Superior temporal gyrus (tissue), 1 donor: ENCODE measurements around the gene CST6.
"Not testable (repeated sequence)": the region's sequence is repeated elsewhere in the genome, so short reads cannot be mapped to it uniquely, and the experiment has no call there.

Experiments used
- DNase-seq: peaks from one replicate; pipeline ENCODE4 v3.0.0-alpha.2; 2016; ENCODE audit errors: extremely low spot score

CST6 gene

DNA sequence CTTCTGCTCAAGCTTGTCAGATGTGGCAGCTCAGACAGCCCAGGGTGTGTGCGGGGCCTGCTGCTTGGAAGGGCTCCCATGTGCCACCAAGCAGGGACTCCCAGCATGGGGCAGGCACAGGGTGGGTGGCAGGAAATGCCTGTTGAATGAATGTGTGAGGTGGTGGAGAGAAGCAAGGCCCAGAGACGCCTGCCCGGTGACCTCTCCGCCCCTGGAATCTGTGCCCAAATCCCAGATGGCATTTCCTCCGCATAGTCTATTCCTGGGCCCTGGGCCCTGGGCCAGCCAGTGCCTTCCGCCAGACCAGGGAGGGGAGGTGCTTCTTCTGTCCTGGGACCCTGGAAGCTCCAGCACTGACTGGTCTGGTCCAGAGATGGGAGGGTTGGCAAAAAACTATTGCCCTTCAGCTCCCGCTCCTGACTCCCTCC lies 3.7 kb downstream of the CST6 start:
- no peak for DNase-seq

DNA sequence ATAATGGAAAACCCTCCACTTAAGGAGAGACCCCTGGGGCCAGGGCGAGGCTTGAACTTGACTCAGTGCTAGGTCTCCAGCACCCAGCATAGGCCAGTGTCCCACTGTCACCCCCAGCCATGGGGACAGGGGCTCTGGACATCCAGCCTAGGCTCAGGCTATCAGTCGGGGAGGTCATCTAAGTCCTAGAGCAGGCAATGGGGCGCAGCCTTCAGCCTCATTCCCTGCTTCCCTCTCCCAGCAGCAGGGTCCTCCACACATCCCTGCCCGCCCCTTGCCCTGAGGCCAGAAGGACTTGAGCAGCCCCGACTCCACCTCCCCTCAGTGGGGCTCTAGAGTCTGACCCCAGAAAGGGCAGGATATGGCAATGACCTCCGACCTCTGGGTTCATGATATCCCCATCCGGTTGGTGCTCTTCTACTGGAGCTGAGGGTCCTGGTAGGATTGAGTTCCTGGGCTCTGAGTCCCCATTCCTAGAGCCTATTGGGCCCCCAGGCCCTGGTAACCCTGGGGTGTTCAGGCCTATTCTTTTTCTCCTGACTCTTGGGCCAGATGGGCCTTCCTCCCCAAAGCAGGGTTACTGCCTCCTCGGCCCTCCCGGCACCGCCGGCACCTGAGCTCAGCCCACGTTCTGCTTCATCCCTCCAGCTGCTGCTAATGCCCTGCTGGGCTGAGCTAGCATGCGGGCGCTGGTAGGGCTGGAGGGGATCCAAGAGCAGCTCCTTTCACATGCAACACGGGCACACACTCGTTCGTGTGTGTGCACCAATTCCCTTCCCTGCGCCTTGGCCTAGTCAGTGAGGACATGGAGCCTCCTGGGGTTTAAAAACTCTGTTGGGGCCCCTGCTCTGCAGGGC lies 4.4 kb downstream of the CST6 start:
- no peak for DNase-seq

DNA sequence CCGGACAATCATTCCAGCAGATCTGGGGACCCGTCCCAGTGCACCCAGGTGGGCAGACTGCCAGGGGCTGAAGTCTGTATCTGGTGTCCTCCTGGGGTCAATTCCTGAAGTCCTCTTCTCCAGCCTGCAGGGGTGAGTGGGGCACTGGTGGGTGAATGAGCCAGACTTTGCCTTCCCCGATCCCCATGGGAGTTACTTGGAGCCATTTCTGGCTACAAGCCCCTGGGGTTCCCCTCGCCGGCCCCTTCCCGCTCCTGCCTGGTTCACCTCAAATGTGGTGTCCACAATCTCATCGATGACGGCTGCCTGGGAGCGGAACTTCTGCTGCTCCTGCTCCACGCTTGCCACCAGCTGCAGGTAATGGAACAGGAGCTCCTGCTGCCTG lies 5.0 kb downstream of the CST6 start:
- no peak for DNase-seq

DNA sequence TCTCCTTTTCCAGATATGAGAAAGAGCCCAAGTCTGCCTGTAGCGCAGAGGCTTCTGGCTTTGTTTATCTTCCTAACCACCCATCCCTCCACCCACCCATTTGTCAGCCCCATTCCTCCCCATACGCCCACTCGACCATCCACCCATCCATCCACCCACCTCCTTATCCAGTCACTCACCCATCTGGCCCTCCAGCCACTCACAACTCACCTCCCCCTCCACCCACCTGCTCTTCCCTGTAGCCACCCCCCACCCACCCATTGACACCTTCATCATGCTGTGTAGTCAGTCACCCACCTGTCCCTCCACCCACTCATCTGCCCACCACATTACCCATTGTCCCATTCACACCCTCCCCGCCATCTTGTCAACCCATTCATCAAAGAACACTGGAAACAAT lies 5.5 kb downstream of the CST6 start:
- no peak for DNase-seq

- no peak for DNase-seq
Observed at GRCh38 chr11:66020212-66020611, 8.4 kb downstream of the CST6 start.

- DNase-seq, result no peak
Observed at GRCh38 chr11:66020618-66021357, 9.0 kb downstream of the CST6 start.

DNA sequence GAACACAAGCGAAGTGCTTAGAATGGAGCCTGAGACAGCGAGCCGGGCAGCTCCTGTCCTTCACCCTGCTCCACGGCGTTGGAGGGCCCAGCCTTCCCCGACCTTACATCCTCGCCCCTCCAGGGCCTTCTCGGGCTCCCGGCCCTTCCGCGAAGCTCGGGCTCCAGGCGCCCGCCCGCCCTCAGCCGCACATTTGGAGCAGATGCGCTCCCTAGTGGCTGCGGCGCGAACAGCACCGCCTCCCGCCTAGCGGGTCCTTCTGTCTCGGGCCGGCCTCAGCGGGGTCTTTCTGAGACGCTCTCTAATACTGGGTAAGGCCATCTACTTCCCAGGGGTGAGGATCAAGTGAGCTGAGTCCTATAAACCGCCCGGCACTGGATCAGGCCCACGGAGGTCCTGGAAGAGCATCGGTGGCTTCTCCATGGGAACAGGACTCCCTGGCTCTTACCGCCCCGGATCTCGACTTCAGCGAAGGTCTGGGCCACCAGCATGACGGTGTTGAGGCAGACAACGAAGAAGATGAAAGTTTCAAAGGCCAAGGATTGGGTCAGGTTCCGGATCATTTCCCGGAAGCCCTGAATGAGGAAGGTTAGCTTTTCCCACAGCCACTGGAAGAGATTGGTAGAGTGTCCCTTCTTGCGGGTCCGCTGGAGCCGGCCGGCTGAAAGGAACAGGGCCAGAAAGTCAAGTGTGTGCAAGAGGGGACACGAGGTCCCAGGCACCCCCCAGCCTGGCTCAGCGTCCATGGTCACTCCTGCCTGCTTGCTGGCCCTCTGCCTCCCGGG lies 10.8 kb downstream of the CST6 start:
- DNase-seq, result peak; percentile 67

DNA sequence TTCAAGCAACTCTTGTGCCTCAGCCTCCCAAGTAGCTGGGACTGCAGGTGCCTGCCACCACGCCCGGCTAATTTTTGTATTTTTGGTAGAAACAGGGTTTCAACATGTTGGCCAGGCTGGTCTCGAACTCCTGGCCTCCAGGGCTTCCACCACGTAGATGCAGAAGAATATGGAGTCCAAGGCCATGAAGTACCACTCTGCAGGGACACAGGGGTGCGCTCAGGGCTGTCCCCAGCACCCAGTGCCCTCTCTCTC lies 11.3 kb downstream of the CST6 start:
- not testable (repeated sequence) for DNase-seq

DNA sequence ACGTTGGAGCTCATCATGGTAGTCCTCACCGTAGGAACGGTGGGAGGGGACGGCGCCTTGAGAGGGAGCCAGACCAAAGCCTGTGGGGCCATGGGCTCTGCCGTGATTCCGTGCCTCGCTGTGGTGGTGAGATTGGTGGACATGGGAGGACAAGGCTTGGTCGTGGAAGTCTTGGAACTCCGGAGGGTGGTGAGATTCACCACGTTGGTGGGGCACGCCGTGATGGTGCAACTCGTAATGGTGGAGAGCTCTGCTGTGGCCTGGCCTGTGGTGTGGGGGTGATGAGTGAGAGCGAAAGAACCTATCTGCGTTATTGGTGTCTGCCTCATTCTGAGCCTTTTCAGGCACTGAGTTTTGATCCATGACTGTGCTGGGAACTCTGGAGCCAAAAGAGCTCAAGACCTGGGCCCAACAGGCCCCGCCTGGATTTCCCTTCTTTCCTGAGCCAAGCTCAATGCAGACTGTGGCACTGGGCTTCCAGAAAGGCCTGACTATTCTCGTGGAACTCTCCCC lies 14.3 kb downstream of the CST6 start, which contains the start of gene CATSPER1:
Gene CATSPER1 (minus strand): TSS at position 463 of the 513 bp plus-strand sequence. CDS start 100 bp downstream, at position 363.
- DNase-seq, result no peak

- no peak for DNase-seq
Observed at GRCh38 chr11:66032957-66033735, 21.3 kb downstream of the CST6 start.

DNA sequence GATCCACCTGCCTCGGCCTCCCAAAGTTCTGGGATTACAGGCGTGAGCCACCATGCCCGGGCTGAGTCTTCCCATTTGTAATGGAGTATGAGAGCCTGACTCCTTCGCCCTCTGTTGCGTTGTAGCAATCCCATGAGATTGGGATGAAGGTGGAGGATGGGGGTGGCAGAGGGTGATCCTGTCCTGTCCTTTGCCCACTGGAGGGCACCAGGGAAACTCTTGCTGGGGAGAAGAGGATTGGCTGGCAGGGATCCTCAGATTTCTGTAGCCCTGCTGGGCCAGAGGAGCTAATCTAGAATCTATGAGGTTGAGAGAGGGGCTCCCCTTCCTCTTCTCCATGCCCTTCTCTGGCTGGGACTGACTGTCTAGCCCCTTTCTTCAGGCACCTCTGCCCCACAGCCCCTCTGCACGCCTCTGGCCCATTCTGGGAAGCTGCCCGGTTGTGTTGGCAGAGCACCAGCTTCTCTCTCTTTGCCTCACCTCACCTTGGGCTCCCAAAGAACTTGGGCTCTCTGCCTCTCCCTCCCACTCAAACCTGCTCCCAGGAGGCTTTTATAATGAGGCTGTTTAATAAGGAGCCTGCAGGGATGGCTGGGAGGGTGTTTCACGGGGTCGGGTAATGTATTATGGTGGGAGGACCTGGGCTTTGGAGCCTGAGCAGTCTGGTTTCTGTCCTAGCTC lies 24.0 kb downstream of the CST6 start:
- no peak for DNase-seq

DNA sequence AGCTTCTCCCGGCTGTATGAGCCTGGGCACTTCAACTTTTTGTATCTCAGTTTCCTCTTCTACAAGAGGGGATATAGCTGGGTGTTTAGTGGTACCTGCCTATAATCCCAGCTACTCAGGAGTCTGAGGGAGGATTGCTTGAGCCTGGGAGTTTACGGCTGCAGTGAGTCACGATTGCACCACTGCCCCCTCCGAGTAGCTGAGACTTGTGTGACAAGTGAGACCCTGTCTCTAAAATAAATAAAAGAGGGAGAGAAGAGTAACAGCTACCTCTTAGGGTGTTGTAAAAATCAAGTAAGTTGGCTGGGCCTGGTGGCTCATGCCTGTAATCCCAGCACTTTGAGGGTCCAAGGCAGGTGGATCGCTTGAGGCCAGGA lies 24.5 kb downstream of the CST6 start:
- DNase-seq, result no peak

DNA sequence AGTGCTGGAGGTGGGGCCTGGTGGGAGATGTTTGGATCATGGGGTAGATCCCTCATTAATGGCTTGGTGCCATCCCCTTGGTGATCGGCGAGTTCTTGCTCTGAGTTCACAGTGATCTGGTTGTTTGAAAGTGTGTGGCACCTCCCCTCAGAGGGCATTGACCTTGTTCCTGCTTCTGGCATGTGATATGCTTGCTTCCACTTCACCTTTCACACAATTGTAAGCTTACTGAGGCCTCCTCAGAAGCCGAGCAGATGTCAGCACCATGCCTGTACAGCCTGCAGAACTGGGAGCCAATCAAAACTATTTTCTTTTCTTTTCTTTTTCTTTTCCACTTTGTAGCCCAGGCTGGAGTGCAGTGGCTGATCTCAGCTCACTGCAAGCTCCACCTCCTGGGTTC lies 25.5 kb downstream of the CST6 start:
- no peak for DNase-seq

DNA sequence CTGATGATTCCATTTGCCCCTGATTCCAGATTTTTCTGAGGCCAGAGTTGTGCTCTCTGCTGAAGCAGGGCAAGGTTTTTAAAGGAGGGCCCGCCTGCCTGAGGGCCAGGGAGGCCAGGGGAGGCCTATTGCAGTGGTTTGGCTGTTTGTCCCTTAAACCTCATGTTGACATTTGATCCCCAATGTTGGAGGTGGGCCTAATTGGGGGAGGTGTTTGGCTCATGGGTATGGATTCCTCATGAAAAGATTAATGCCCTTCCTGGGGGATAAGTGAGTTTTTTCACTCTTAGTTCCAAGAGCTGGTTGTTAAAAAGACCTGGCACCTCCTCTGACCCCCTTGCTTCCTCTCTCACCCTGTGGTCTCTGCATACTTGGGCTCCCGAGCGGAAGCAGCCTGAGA lies 28.0 kb downstream of the CST6 start:
- no peak for DNase-seq

DNA sequence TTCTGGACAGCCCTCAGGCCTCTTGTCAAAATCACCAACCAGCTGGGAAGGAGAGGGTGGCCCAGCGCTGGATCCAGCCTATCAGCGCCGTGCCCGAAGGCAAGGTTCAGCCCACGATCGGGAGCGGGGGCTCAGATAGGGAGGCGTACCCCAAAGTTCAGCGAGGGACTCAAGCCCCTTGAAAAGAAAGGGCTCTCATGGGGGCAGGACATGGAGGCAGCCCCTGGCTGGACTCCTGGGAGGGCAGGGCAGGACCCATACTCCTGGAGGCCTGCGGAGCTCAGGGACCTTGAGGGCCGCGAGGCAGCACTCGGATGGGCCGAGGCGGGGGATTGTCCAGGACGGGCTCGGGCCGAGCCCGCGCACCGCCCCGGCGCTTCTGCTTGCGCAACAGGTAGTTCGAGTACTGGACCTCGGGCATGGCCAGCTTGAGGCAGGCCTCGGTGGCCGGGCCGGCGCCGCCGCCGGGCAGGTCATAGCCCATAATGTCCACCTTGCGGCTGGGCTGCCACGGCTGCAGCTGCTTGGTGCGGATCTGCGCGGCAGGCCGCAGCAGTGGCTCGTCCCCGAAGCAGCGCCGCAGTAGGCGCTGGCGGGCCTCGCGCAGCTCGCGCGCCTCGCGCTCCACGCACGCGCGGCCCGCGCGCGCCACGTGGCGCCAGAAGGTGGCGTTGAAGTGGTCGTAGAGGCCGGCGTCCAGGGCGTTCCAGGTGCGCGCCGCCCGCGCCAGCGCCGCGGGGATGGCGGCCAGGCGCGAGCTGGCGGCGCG lies 30.6 kb downstream of the CST6 start:
- DNase-seq, result no peak

DNA sequence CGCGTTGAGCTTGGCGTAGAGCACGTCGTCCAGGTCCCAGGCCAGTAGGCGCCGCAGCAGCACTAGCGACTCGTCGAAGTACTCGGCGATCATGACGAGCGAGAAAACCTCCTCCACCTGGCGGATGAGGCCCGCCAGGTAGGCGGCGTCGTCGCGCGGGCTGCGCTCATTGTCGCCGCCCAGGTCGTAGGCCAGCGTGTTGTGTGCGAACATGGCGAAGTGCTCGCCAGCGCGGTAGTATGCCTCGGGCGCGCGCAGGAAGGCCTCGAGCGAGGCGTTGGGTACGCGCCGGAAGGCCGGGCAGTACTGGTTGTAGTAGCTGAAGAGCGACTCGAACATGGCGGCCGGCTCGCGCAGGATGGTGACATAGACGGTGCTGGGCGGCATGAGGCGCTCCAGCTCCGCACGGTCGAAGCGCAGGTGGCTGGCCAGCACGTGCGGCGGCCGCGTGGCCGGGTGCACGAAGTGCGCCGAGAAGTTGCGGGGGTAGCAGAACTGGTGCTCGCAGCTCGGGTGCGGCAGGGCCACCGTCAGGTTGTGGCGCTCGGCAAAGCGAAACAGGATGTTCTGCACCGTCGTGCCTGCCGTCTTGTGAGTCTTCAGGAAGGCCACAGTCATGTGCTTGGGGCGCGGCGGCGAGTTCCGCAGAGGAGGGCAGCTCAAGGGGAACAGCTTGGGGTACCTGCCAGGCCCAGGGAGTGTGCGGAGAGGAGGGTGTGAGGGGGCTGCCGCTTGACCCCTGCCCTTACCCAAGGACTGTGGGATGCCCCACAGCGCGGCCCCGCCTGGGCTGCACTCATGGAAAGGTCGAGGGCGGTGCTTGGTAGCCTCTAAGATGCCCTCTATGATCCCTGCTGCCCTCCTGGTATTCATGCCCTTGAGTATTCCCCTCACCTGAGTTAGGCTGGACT lies 31.4 kb downstream of the CST6 start:
- no peak for DNase-seq

DNA sequence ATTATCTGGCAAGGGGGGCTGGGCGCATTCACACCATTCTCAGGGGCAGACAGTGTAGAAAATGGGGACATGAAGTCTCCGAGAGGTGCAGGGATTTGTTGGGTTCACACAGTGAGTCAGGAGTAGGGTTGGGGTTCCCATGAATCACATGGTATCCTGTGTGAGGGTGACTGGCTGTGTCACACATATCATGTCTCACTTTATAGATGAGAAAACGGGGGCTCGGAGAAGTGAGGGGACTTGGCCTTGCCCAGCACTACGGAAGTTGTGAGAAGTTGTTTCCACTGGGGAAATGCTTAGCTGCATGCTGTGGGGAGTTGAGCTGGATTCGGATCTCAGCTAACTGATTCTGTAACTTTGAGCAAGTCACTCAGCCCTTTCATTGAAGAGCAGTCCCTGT lies 32.9 kb downstream of the CST6 start:
- no peak for DNase-seq

DNA sequence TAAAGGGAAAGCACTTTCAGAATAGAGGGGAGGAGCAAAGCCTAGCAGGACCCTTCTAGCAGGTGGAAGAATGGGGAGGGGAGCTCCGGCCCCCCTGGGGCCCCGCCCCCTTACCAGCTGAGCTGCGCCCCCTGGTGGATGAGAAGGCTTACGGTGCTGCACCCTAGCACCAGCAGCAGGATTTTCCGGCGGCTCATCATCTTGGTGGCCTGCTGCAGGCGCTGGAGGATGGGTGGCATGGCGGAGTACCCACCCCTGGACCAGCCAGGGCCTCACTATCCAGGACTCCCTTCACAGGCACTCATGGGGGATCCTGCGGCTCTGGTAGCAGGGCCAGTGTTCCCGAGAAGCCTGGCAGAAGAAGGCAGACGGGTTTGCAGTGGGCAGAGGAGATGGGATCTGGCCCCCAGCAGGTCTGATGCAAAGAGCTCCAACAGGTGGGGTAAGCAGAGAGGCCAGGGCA lies 33.4 kb downstream of the CST6 start:
- DNase-seq, result peak; percentile 83

GRCh38 chr11:66046901-66047300 lies 35.1 kb downstream of the CST6 start:
- no peak for DNase-seq
